Mucosa of descending colon (tissue), 3 donors: ENCODE results near the gene EFHD2. TPM values are rescaled to one million over a fixed set of nuclear protein-coding genes. Genes with fewer than 3 reads are reported as not detected.

ENCODE experiments used
- ATAC-seq: fragments of 200-7000 bp; cut with Tn5 transposase; one replicate; pipeline ENCODE4 v1.9.1; 2020; ENCODE audit warnings: mild to moderate bottlenecking, moderate library complexity
- DNase-seq, 3 donors: peaks; one replicate each; pipeline ENCODE4 v3.0.0-alpha.2; 2020
- H3K36me3 ChIP-seq: fragments of 200-600 bp; one replicate; pipeline ENCODE4 v1.8.0; 2021; ENCODE audit warnings: low read depth, mild to moderate bottlenecking
- H3K4me1 ChIP-seq: fragments of 200-600 bp; one replicate; pipeline ENCODE4 v1.8.0; 2021; ENCODE audit warnings: low read depth, mild to moderate bottlenecking
- H3K4me3 ChIP-seq: fragments of 200-600 bp; one replicate; pipeline ENCODE4 v1.8.0; 2021; ENCODE audit warnings: mild to moderate bottlenecking
- H3K9me3 ChIP-seq: fragments of 200-600 bp; one replicate; pipeline ENCODE4 v1.8.0; 2021; ENCODE audit warnings: mild to moderate bottlenecking
- intact Hi-C, 2 donors: fragments of 100-400 bp; cut with DNase I in 1 of 2; cut with micrococcal nuclease in 1 of 2; formaldehyde crosslinking; loops; one replicate each; pipeline versions ENCODE4 v1.11.0 to v1.11.1; 2022; cut with DNase I, micrococcal nuclease
- total RNA-seq, 3 donors: library from RNA; stranded (reverse); fragmentation: NEBNext Ultra II Directional in 2 of 3; extraction: Animal tissue kit (Norgen Biotek cat#: 25700) in 2 of 3; gene quantifications; one replicate each; pipeline versions ENCODE4 v1.2.1 to v1.2.4, GENCODE V29; 2021 to 2023
- TF ChIP-seq, protein P1 (sequence below): fragments of 200-600 bp; IDR thresholded peaks from one replicate; pipeline ENCODE4 v1.8.0; 2022; ENCODE audit warnings: antibody characterized with exemption, mild to moderate bottlenecking
- donor health status: DM: no; HTN: no; CAD: no; lungs with moderate emphysema.
- donor health status: DM: no; HTN: no; CAD: no.
- donor health status: DM: no; HTN: yes; CAD: no.

Gene EFHD2
- total RNA-seq, 3 donors from 2014 or later, result 89.5 to 197 (median 154) TPM

DNA sequence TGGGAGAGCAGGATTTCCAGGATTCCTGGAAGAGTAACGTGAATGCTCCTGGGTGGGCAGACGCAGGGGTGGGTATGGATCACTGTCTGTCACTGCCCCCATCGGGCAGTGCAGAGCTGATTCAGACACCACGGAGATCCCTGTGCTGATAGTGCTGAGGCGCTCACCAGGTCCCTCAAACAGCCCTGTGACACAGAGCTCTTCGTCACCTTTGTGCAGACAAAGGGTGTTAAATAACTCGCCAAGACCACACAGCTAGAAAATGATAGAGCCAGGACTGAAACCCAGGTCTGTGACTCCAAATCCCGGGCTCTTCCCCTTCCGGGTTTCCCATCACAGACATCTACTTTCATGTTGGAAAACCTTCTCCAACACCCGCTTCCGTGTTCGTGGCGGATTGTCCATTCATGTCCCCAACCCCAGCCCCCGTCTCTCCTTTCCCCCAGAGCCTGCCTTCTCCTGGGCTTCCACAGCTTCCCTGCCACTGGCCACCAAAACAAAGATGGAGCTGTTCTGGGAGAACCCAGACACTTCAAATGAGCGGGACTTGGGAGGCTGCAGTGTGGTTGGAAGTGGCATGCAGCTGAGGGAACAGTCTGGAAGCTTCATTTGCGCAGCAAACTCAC lies 2.6 kb downstream of the EFHD2 start:
- no peak overlapping the region for H3K4me3 ChIP-seq
- no peaks in the 10 kb centered on the region for H3K9me3 ChIP-seq
- H3K36me3 ChIP-seq, result no peaks in the 10 kb centered on the region
- intact Hi-C loops, result loop anchor here (5.0 kb wide), 2 partner anchors 75 to 90 kb away; no protein-coding TSS in a partner anchor
- H3K4me1 ChIP-seq, result peaks cover 57% of the 10 kb centered on the region
- DNase-seq (peak in 2 of 3 donors; percentile 61 to 62), ATAC-seq (peak; percentile 17)
- TF ChIP-seq, protein P1, sequence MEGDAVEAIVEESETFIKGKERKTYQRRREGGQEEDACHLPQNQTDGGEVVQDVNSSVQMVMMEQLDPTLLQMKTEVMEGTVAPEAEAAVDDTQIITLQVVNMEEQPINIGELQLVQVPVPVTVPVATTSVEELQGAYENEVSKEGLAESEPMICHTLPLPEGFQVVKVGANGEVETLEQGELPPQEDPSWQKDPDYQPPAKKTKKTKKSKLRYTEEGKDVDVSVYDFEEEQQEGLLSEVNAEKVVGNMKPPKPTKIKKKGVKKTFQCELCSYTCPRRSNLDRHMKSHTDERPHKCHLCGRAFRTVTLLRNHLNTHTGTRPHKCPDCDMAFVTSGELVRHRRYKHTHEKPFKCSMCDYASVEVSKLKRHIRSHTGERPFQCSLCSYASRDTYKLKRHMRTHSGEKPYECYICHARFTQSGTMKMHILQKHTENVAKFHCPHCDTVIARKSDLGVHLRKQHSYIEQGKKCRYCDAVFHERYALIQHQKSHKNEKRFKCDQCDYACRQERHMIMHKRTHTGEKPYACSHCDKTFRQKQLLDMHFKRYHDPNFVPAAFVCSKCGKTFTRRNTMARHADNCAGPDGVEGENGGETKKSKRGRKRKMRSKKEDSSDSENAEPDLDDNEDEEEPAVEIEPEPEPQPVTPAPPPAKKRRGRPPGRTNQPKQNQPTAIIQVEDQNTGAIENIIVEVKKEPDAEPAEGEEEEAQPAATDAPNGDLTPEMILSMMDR, result no peak

GRCh38 chr1:15412843-15413242 lies 3.2 kb downstream of the EFHD2 start:
- TF ChIP-seq, protein P1, result no peak

GRCh38 chr1:15413563-15414444 lies 4.1 kb downstream of the EFHD2 start:
- ATAC-seq, result peak; percentile 29
- H3K36me3 ChIP-seq, result no peaks in the 10 kb centered on the region
- H3K4me3 ChIP-seq, result no peak overlapping the region
- intact Hi-C loops, result loop anchor here (5.0 kb wide), 2 partner anchors 77 to 92 kb away; no protein-coding TSS in a partner anchor
- peak; percentile 65 to 73 (median 72) for DNase-seq
- peaks cover 65% of the 10 kb centered on the region for H3K4me1 ChIP-seq
- H3K9me3 ChIP-seq, result no peaks in the 10 kb centered on the region
- TF ChIP-seq, protein P1, result no peak

More at GRCh38 chr1:15412843-15413242, 3.2 kb downstream of the EFHD2 start:
- DNase-seq (peak; percentile 76 to 84 (median 83)), ATAC-seq (peak; percentile 29)
- Histone ChIP-seq H3K36me3 (no peaks in the 10 kb centered on the region), H3K4me3 (no peak overlapping the region), H3K4me1 (peaks cover 63% of the 10 kb centered on the region), H3K9me3 (no peaks in the 10 kb centered on the region)
- intact Hi-C loops, result loop anchor here (5.0 kb wide), 2 partner anchors 76 to 91 kb away; no protein-coding TSS in a partner anchor

DNA sequence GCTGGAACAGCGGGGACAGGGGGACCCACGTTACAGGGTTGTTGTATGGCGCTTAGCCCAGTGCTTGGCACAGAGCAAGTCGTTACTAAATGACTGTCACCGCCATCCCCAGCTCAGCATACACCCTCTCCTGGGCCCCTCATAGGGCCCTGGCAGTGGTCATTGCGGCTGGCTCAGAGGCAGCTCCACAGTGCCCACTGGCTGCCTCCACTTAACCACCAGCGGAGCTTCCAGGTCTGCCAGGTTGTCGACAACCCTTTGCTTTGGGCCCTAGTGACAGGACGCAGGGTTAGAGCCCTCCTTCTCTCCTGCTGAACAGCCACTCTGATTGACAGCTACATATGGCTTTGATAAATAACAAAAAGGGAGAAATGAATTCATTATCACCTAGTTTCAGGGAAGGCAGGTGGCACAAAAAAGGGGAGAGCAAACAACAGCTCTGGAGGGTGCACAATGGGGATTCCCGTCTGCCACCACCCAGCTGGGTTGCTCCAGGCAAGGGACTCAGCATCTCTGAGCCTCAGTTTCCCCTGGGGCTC lies 4.8 kb downstream of the EFHD2 start:
- no peaks in the 10 kb centered on the region for H3K9me3 ChIP-seq
- intact Hi-C loops, result loop anchor here (5.0 kb wide), 2 partner anchors 77 to 92 kb away; no protein-coding TSS in a partner anchor
- H3K4me3 ChIP-seq, result no peak overlapping the region
- H3K4me1 ChIP-seq, result peaks cover 63% of the 10 kb centered on the region
- TF ChIP-seq, protein P1, result no peak
- ATAC-seq (no peak), DNase-seq (no peak)
- no peaks in the 10 kb centered on the region for H3K36me3 ChIP-seq

- H3K9me3 ChIP-seq, result no peaks in the 10 kb centered on the region
- ATAC-seq, result peak; percentile 70
- intact Hi-C loops, result no loop called here
- peaks cover 64% of the 10 kb centered on the region for H3K4me1 ChIP-seq
- DNase-seq, result peak; percentile 76 to 86 (median 83)
- no peaks in the 10 kb centered on the region for H3K36me3 ChIP-seq
- H3K4me3 ChIP-seq, result no peak overlapping the region
- TF ChIP-seq, protein P1, result no peak
These were observed 7.6 kb downstream of the EFHD2 start for GRCh38 chr1:15417059-15417934.
